ENCODE data around the gene NEK4.
A peak's percentile ranks its signal among the peaks of the same experiment; 100 is the strongest.

NEK4 gene

DNA sequence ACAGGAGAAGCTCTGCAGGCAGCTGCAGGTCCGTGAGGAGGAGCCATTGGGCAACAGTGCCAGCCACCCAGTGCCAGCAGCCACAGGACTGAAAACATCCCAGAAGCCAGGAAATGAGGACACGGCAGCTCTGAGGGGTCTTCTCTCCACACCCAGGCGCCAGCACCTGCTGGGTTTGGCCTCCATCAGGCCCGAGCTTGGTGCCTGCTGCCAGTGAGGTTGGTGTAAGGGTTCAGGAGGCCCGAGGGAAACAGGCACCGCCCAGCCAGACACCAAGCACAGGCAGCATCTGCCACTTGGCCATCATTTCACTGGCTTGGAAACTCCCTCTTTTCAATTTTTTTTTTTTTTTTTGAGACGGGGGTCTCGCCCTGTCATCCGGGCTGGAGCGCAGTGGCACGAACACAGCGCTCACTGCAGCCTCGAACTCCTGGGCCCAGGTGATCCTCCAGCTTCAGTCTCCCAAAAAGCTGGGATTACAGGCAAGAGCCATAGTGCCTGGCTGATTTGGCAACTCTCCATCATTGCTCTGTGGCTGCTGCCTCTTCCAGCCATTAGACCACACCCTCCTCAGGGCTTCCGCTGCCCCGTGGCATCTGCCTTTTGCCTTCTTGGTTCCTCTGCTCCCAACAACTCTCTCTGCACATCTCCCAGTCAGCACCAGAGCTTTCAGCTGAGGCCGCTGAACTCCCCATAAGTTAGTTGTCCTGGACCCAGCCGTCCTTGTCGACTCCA is 22.4 kb upstream of the NEK4 start:
- Histone ChIP-seq H2BK5ac (ENCODE audit: low read length) (no peak overlapping the region), H3K4me3 (ENCODE audit: low read length in 2 of 2) (no peak overlapping the region), H3K23ac (ENCODE audit: low read depth, low read length, poor library complexity) (no peak overlapping the region), H3K18ac (ENCODE audit: low read length) (no peak overlapping the region), H4K91ac (ENCODE audit: low read depth, low read length, poor library complexity) (no peak overlapping the region), H3K79me1 (ENCODE audit: low read depth, low read length) (no peaks in the 10 kb centered on the region), H4K8ac (ENCODE audit: low read depth, low read length) (no peak overlapping the region), H3K9me3 (replicated peaks in 1 of 2; ENCODE audit: control insufficient read depth in 2 of 2, insufficient read depth in 1 of 2, low read depth in 1 of 2, low read length in 2 of 2) (no peaks in the 10 kb centered on the region), H3K27me3 (ENCODE audit: control insufficient read depth in 3 of 3, insufficient read depth in 3 of 3, low read depth in 1 of 3, low read length in 3 of 3) (peaks cover 0 to 10% (median 0%) of the 10 kb centered on the region in 3 experiments), H3K36me3 (replicated peaks in 1 of 2; ENCODE audit: control insufficient read depth in 2 of 2, insufficient read depth in 2 of 2, low read length in 2 of 2) (no peaks in the 10 kb centered on the region), H2BK15ac (ENCODE audit: low read length) (peak overlapping the region; percentile 68), H3K4me2 (ENCODE audit: insufficient read depth, low read length, poor library complexity, severe bottlenecking) (no peak overlapping the region), H3K14ac (ENCODE audit: low read length) (no peak overlapping the region), H2AK5ac (ENCODE audit: low read depth, low read length) (no peak overlapping the region), H3K4me1 (ENCODE audit: control insufficient read depth in 2 of 2, insufficient read depth in 1 of 2, low read depth in 1 of 2, low read length in 2 of 2) (peaks cover 4 to 12% of the 10 kb centered on the region in 2 donors), H3K27ac (replicated peaks; ENCODE audit: low read length) (no peak overlapping the region), H2AFZ (ENCODE audit: low read length) (no peak overlapping the region), H2BK120ac (ENCODE audit: low read depth, low read length) (no peak overlapping the region), H3K4ac (ENCODE audit: low read length) (no peak overlapping the region), H2BK12ac (ENCODE audit: low read length) (no peak overlapping the region), H3K9ac (ENCODE audit: low read depth, low read length, poor library complexity) (no peak overlapping the region)
- DNase-seq (ENCODE audit: low spot score) = no peak
- WGBS, 2 donors (ENCODE audit: extremely low coverage in 2 of 2, insufficient read length in 2 of 2, insufficient replicate concordance in 1 of 2) = no CpG with 5 or more reads among the region's 18 CpGs

DNA sequence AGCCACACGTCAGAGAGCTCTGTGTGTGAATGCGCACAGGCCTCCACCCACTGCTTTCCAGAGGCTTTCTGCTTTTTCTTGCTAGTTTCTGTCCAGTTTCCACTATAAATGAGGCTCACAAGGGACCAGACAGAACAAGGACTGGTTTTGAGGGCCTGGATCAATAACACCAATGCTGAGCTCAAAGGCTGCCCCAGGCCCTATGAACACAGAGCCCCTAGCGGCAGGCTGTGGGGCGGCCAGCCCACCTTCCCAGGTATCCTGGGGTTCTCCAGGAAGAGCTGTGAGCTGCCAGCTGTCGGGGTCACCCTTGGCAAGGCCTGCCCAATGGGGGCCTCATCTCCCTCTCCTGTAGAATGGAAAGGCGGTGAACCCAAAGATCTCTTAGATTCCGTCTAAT is 21.7 kb upstream of the NEK4 start:
- no peak overlapping the region for H2BK120ac ChIP-seq (ENCODE audit: low read depth, low read length)
- no peak overlapping the region for H2AFZ ChIP-seq (ENCODE audit: low read length)
- H2BK5ac ChIP-seq (ENCODE audit: low read length) = peak overlapping the region; percentile 31
- WGBS, 2 donors (ENCODE audit: extremely low coverage in 2 of 2, insufficient read length in 2 of 2, insufficient replicate concordance in 1 of 2) = no CpG with 5 or more reads among the region's 7 CpGs
- DNase-seq (ENCODE audit: low spot score) = no peak
- peaks cover 0 to 9% (median 0%) of the 10 kb centered on the region in 3 experiments for H3K27me3 ChIP-seq (ENCODE audit: control insufficient read depth in 3 of 3, insufficient read depth in 3 of 3, low read depth in 1 of 3, low read length in 3 of 3)
- H3K4ac ChIP-seq (ENCODE audit: low read length) = no peak overlapping the region
- no peaks in the 10 kb centered on the region for H3K9me3 ChIP-seq (replicated peaks in 1 of 2; ENCODE audit: control insufficient read depth in 2 of 2, insufficient read depth in 1 of 2, low read depth in 1 of 2, low read length in 2 of 2)
- H2AK5ac ChIP-seq (ENCODE audit: low read depth, low read length) = no peak overlapping the region
- H3K4me1 ChIP-seq (ENCODE audit: control insufficient read depth in 2 of 2, insufficient read depth in 1 of 2, low read depth in 1 of 2, low read length in 2 of 2) = peaks cover 4 to 12% of the 10 kb centered on the region in 2 donors
- no peak overlapping the region for H3K4me2 ChIP-seq (ENCODE audit: insufficient read depth, low read length, poor library complexity, severe bottlenecking)
- no peak overlapping the region for H2BK15ac ChIP-seq (ENCODE audit: low read length)
- no peak overlapping the region for H3K9ac ChIP-seq (ENCODE audit: low read depth, low read length, poor library complexity)
- H3K18ac ChIP-seq (ENCODE audit: low read length) = no peak overlapping the region
- H3K4me3 ChIP-seq (ENCODE audit: low read length in 2 of 2) = no peak overlapping the region
- no peak overlapping the region for H3K23ac ChIP-seq (ENCODE audit: low read depth, low read length, poor library complexity)
- no peaks in the 10 kb centered on the region for H3K36me3 ChIP-seq (replicated peaks in 1 of 2; ENCODE audit: control insufficient read depth in 2 of 2, insufficient read depth in 2 of 2, low read length in 2 of 2)
- H2BK12ac ChIP-seq (ENCODE audit: low read length) = no peak overlapping the region
- no peak overlapping the region for H3K14ac ChIP-seq (ENCODE audit: low read length)
- H4K91ac ChIP-seq (ENCODE audit: low read depth, low read length, poor library complexity) = no peak overlapping the region
- no peak overlapping the region for H4K8ac ChIP-seq (ENCODE audit: low read depth, low read length)
- H3K79me1 ChIP-seq (ENCODE audit: low read depth, low read length) = no peaks in the 10 kb centered on the region
- no peak overlapping the region for H3K27ac ChIP-seq (replicated peaks; ENCODE audit: low read length)

GRCh38 chr3:52791928-52792327 is 21.2 kb upstream of the NEK4 start:
- Histone ChIP-seq H2BK15ac (ENCODE audit: low read length) (no peak overlapping the region), H4K91ac (ENCODE audit: low read depth, low read length, poor library complexity) (no peak overlapping the region), H3K79me1 (ENCODE audit: low read depth, low read length) (no peaks in the 10 kb centered on the region), H3K4me3 (ENCODE audit: low read length in 2 of 2) (peak overlapping the region in 1 of 2 donors; percentile 56), H3K27ac (replicated peaks; ENCODE audit: low read length) (no peak overlapping the region), H2BK120ac (ENCODE audit: low read depth, low read length) (no peak overlapping the region), H3K4ac (ENCODE audit: low read length) (no peak overlapping the region), H3K4me1 (ENCODE audit: control insufficient read depth in 2 of 2, insufficient read depth in 1 of 2, low read depth in 1 of 2, low read length in 2 of 2) (peaks cover 4 to 12% of the 10 kb centered on the region in 2 donors), H3K36me3 (replicated peaks in 1 of 2; ENCODE audit: control insufficient read depth in 2 of 2, insufficient read depth in 2 of 2, low read length in 2 of 2) (no peaks in the 10 kb centered on the region), H3K9ac (ENCODE audit: low read depth, low read length, poor library complexity) (no peak overlapping the region), H3K9me3 (replicated peaks in 1 of 2; ENCODE audit: control insufficient read depth in 2 of 2, insufficient read depth in 1 of 2, low read depth in 1 of 2, low read length in 2 of 2) (no peaks in the 10 kb centered on the region), H2AK5ac (ENCODE audit: low read depth, low read length) (peak overlapping the region; percentile 6), H3K14ac (ENCODE audit: low read length) (no peak overlapping the region), H4K8ac (ENCODE audit: low read depth, low read length) (no peak overlapping the region), H2BK12ac (ENCODE audit: low read length) (peak overlapping the region; percentile 63), H2AFZ (ENCODE audit: low read length) (no peak overlapping the region), H2BK5ac (ENCODE audit: low read length) (peak overlapping the region; percentile 31), H3K23ac (ENCODE audit: low read depth, low read length, poor library complexity) (no peak overlapping the region), H3K18ac (ENCODE audit: low read length) (peak overlapping the region; percentile 49), H3K4me2 (ENCODE audit: insufficient read depth, low read length, poor library complexity, severe bottlenecking) (no peak overlapping the region), H3K27me3 (ENCODE audit: control insufficient read depth in 3 of 3, insufficient read depth in 3 of 3, low read depth in 1 of 3, low read length in 3 of 3) (peaks cover 0 to 9% (median 0%) of the 10 kb centered on the region in 3 experiments)
- no peak for DNase-seq (ENCODE audit: low spot score)
- WGBS, 2 donors (ENCODE audit: extremely low coverage in 2 of 2, insufficient read length in 2 of 2, insufficient replicate concordance in 1 of 2) = no CpG with 5 or more reads among the region's 4 CpGs

- Histone ChIP-seq H4K91ac (ENCODE audit: low read depth, low read length, poor library complexity) (no peak overlapping the region), H2AFZ (ENCODE audit: low read length) (no peak overlapping the region), H3K27ac (replicated peaks; ENCODE audit: low read length) (no peak overlapping the region), H3K36me3 (replicated peaks in 1 of 2; ENCODE audit: control insufficient read depth in 2 of 2, insufficient read depth in 2 of 2, low read length in 2 of 2) (no peaks in the 10 kb centered on the region), H3K4ac (ENCODE audit: low read length) (no peak overlapping the region), H2AK5ac (ENCODE audit: low read depth, low read length) (peak overlapping the region; percentile 6), H3K9me3 (replicated peaks in 1 of 2; ENCODE audit: control insufficient read depth in 2 of 2, insufficient read depth in 1 of 2, low read depth in 1 of 2, low read length in 2 of 2) (no peaks in the 10 kb centered on the region), H3K14ac (ENCODE audit: low read length) (no peak overlapping the region), H3K23ac (ENCODE audit: low read depth, low read length, poor library complexity) (peak overlapping the region; percentile 81), H3K4me3 (ENCODE audit: low read length in 2 of 2) (no peak overlapping the region), H3K18ac (ENCODE audit: low read length) (no peak overlapping the region), H3K79me1 (ENCODE audit: low read depth, low read length) (no peaks in the 10 kb centered on the region), H3K9ac (ENCODE audit: low read depth, low read length, poor library complexity) (no peak overlapping the region), H2BK12ac (ENCODE audit: low read length) (no peak overlapping the region), H2BK120ac (ENCODE audit: low read depth, low read length) (no peak overlapping the region), H3K4me1 (ENCODE audit: control insufficient read depth in 2 of 2, insufficient read depth in 1 of 2, low read depth in 1 of 2, low read length in 2 of 2) (peaks cover 4 to 12% of the 10 kb centered on the region in 2 donors), H4K8ac (ENCODE audit: low read depth, low read length) (no peak overlapping the region), H2BK15ac (ENCODE audit: low read length) (no peak overlapping the region), H3K4me2 (ENCODE audit: insufficient read depth, low read length, poor library complexity, severe bottlenecking) (no peak overlapping the region), H3K27me3 (ENCODE audit: control insufficient read depth in 3 of 3, insufficient read depth in 3 of 3, low read depth in 1 of 3, low read length in 3 of 3) (peaks cover 0 to 9% (median 0%) of the 10 kb centered on the region in 3 experiments), H2BK5ac (ENCODE audit: low read length) (no peak overlapping the region)
- DNase-seq (ENCODE audit: low spot score) = no peak
- no CpG with 5 or more reads among the region's 12 CpGs for WGBS, 2 donors (ENCODE audit: extremely low coverage in 2 of 2, insufficient read length in 2 of 2, insufficient replicate concordance in 1 of 2)
Measured at GRCh38 chr3:52791366-52791765, 20.6 kb upstream of the NEK4 start.

Measured in neuronal stem cell (in vitro differentiated cells).